ENCODE measurements around the gene PROM1. TPM values are rescaled to one million over a fixed set of nuclear protein-coding genes. Genes with fewer than 3 reads are reported as not detected.

Gene PROM1
- total and polyA plus RNA-seq, 11 donors: 1.5 to 30.5 (median 6.0) TPM

DNA sequence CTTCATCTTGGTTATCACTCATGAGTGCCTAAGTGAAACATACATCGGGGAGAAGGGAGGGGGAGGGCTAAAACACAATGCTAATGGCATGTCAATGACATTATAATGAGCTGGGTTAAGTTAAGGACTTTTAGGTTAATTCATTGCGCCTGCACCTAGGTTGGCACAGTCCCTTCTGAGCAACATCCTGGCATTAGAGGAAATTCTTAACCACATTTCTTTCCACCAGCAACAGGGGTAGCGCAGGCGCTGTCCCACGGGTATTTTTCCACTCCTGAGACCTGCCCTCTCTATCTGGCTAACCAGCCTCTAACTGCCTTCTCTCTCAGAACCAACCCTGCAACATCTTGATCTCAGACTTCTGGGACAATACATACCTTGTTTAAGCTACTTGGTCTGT, 39.0 kb upstream of the PROM1 start:
- H3K4me3 ChIP-seq: no peak overlapping the region
- 76 to 87% (median 80%) methylated on average over 5 of the region's 5 CpGs for WGBS, 4 donors
- H3K4me1 ChIP-seq: peaks cover 0 to 39% (median 8%) of the 10 kb centered on the region in 12 donors
- intact Hi-C loops (cut with DNase I): no loop called here
- no peak for DNase-seq
- no peak for ATAC-seq
- no peak for TF ChIP-seq CTCF (IDR thresholded peaks at IDR 0.05)
- no peak for TF ChIP-seq POLR2A (IDR thresholded peaks at IDR 0.05)
- no peaks in the 10 kb centered on the region for H3K36me3 ChIP-seq
- no peak overlapping the region for H3K27ac ChIP-seq
- H3K9me3 ChIP-seq: no peaks in the 10 kb centered on the region
- H3K27me3 ChIP-seq: no peaks in the 10 kb centered on the region

DNA sequence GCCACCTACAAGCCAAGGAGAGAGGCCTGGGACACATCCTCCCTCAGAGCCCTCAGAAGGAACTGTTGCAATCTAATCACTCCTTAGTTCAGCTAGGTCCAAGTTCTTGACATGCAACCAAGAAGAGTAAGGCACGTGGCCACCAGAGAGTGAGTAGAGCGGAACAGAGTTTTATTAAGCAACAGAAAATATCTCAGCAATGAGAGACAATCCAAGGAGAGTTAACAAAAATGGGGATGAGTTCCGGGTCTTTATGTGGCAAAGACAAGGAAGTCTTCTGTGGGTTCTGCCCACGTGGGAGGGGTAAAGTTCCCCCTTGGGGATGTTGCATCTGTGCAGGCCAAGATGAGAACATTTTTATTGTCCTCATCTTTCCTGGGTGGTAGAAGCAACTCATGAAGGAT, 38.5 kb upstream of the PROM1 start:
- DNase-seq: no peak

DNA sequence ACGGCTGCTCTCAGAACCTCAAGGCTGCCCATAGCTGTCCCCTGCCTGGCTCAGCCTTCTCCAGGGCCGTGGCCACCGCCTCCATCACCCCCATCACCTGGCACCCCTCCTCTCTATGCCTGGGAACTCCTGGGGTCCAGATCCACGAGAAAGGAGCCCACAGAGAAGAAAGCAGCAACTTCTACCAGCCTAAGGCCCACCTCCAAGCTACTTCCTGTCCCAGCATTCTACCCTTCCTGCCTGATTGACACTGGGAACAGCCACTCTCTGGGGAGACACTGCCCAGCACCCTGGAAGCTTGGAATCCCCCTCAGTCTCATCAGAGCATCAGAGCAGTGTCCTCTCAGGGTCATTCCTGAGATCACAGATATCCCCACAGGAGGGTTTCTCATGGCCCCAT, 36.9 kb upstream of the PROM1 start:
- no peak overlapping the region for H3K27ac ChIP-seq
- no peaks in the 10 kb centered on the region for H3K9me3 ChIP-seq
- WGBS, 4 donors: 92 to 97% (median 93%) methylated on average over 4 of the region's 4 CpGs
- TF ChIP-seq CTCF (IDR thresholded peaks at IDR 0.05) (no peak), POLR2A (IDR thresholded peaks at IDR 0.05) (no peak)
- intact Hi-C loops (cut with DNase I): no loop called here
- no peaks in the 10 kb centered on the region for H3K36me3 ChIP-seq
- peaks cover 0 to 52% (median 13%) of the 10 kb centered on the region in 12 donors for H3K4me1 ChIP-seq
- no peak overlapping the region for H3K4me3 ChIP-seq
- ATAC-seq (no peak), DNase-seq (no peak)
- H3K27me3 ChIP-seq: no peaks in the 10 kb centered on the region

More for the DNA sequence above, 38.5 kb upstream of the PROM1 start:
- H3K4me3 ChIP-seq: no peak overlapping the region
- no peak for ATAC-seq
- H3K27ac ChIP-seq: no peak overlapping the region
- no peaks in the 10 kb centered on the region for H3K27me3 ChIP-seq
- peaks cover 0 to 42% (median 9%) of the 10 kb centered on the region in 12 donors for H3K4me1 ChIP-seq
- 75 to 78% (median 78%) methylated on average over 4 of the region's 4 CpGs for WGBS, 4 donors
- intact Hi-C loops (cut with DNase I): no loop called here
- H3K36me3 ChIP-seq: no peaks in the 10 kb centered on the region
- H3K9me3 ChIP-seq: no peaks in the 10 kb centered on the region
- no peak for TF ChIP-seq POLR2A (IDR thresholded peaks at IDR 0.05)
- no peak for TF ChIP-seq CTCF (IDR thresholded peaks at IDR 0.05)

- Histone ChIP-seq H3K4me1 (peaks cover 0 to 45% (median 13%) of the 10 kb centered on the region in 12 donors), H3K4me3 (no peak overlapping the region), H3K27me3 (no peaks in the 10 kb centered on the region), H3K36me3 (no peaks in the 10 kb centered on the region), H3K9me3 (no peaks in the 10 kb centered on the region), H3K27ac (no peak overlapping the region)
- intact Hi-C loops (cut with DNase I): no loop called here
- WGBS, 4 donors: 72 to 84% (median 79%) methylated on average over 3 to 4 of the region's 4 CpGs
- TF ChIP-seq CTCF (IDR thresholded peaks at IDR 0.05) (no peak), POLR2A (IDR thresholded peaks at IDR 0.05) (no peak)
- no peak for ATAC-seq
- no peak for DNase-seq
Measured at GRCh38 chr4:16119981-16120380, 36.2 kb upstream of the PROM1 start.

Data from heart left ventricle (tissue), 16 donors.